LoVo (cell line): ENCODE results near the gene CCDC85A.

Source experiments
- DNase-seq: peaks from one replicate; pipeline ENCODE4 v3.0.0-alpha.2; 2016; ENCODE audit warnings: low spot score

Gene CCDC85A

GRCh38 chr2:56239437-56239836 lies 55.6 kb downstream of the CCDC85A start:
- peak; percentile 85 for DNase-seq

- no peak for DNase-seq
These were observed 56.4 kb downstream of the CCDC85A start for GRCh38 chr2:56240210-56240609.

GRCh38 chr2:56244506-56244905 lies 60.7 kb downstream of the CCDC85A start:
- DNase-seq: no peak

- peak; percentile 48 for DNase-seq
These were observed 61.2 kb downstream of the CCDC85A start for GRCh38 chr2:56244911-56245530.

- DNase-seq: no peak
These were observed 65.4 kb downstream of the CCDC85A start for GRCh38 chr2:56248965-56249742.

- DNase-seq: no peak
These were observed 66.5 kb downstream of the CCDC85A start for GRCh38 chr2:56250153-56250729.

- DNase-seq: no peak
These were observed 76.6 kb downstream of the CCDC85A start for GRCh38 chr2:56260415-56260814.

GRCh38 chr2:56262241-56262640 lies 78.5 kb downstream of the CCDC85A start:
- DNase-seq: no peak

GRCh38 chr2:56263876-56264275 lies 80.1 kb downstream of the CCDC85A start:
- DNase-seq: no peak

GRCh38 chr2:56266761-56267414 lies 83.1 kb downstream of the CCDC85A start:
- no peak for DNase-seq

- no peak for DNase-seq
These were observed 83.6 kb downstream of the CCDC85A start for GRCh38 chr2:56267415-56267788.

GRCh38 chr2:56268856-56269255 lies 85.1 kb downstream of the CCDC85A start:
- DNase-seq: no peak

- DNase-seq: no peak
These were observed 87.5 kb downstream of the CCDC85A start for GRCh38 chr2:56271275-56271674.

- no peak for DNase-seq
These were observed 101.4 kb downstream of the CCDC85A start for GRCh38 chr2:56285224-56285623.

GRCh38 chr2:56286936-56287335 lies 103.1 kb downstream of the CCDC85A start:
- no peak for DNase-seq

- DNase-seq: no peak
These were observed 103.7 kb downstream of the CCDC85A start for GRCh38 chr2:56287508-56287907.

GRCh38 chr2:56287974-56288373 lies 104.2 kb downstream of the CCDC85A start:
- peak; percentile 54 for DNase-seq

- no peak for DNase-seq
These were observed 105.2 kb downstream of the CCDC85A start for GRCh38 chr2:56288838-56289580.

- no peak for DNase-seq
These were observed 107.9 kb downstream of the CCDC85A start for GRCh38 chr2:56291711-56292110.

GRCh38 chr2:56292951-56293350 lies 109.2 kb downstream of the CCDC85A start:
- DNase-seq: no peak

- no peak for DNase-seq
These were observed 111.9 kb downstream of the CCDC85A start for GRCh38 chr2:56295666-56296065.

- no peak for DNase-seq
These were observed 113.9 kb downstream of the CCDC85A start for GRCh38 chr2:56297671-56298070.
